GM12878 (cell line): ENCODE measurements around the gene MEGF9.

Experiments used
- RFX5 ChIP-seq: IDR thresholded peaks from 2 replicates; pipeline ENCODE4 v1.6.1; 2011; ENCODE audit warnings: low read depth, low read length, improper control_type of control experiment
- TF ChIP-seq, protein P1 (sequence below), 3 experiments: IDR thresholded peaks in 2 of 3; conservative IDR thresholded peaks in 1 of 3; 2 replicates each; pipeline ENCODE4 v1.5.1; 2011; ENCODE audit warnings: low read depth in 3 of 3, low read length in 3 of 3, mild to moderate bottlenecking in 3 of 3, control low read depth in 2 of 3, moderate library complexity in 2 of 3, inconsistent platforms in 1 of 3, mixed read lengths in 1 of 3; ENCODE audit not compliant: control insufficient read depth in 2 of 3, insufficient read depth in 1 of 3; ENCODE audit errors: extremely low read depth in 1 of 3
- TF ChIP-seq, protein P2 (sequence below): IDR thresholded peaks from 2 replicates; pipeline ENCODE4 v1.6.1; 2011; ENCODE audit warnings: low read depth, mild to moderate bottlenecking, low read length, moderate library complexity, borderline replicate concordance; ENCODE audit errors: extremely low read depth

DNA sequence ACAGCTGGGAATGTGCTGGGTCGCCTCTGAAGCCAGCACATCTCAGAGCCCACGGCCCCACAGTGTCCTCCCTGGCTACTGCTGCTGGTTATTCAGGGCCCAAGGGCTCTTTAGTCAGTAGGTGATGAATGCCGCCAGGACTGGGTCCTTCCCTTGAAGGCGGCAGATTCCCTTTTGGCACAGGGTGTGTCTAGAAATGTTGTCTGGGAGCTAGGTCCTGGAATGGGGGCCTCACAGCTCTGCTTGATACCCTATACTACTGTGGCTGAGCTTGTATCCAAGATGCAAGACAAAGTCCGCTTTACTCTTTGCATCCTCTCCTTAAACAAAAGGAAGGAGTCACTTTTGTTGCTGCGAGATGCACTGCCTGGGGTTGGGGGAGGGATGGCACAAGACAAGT lies 33.1 kb downstream of the MEGF9 start:
- TF ChIP-seq RFX5 = no peak
- TF ChIP-seq, protein P1, sequence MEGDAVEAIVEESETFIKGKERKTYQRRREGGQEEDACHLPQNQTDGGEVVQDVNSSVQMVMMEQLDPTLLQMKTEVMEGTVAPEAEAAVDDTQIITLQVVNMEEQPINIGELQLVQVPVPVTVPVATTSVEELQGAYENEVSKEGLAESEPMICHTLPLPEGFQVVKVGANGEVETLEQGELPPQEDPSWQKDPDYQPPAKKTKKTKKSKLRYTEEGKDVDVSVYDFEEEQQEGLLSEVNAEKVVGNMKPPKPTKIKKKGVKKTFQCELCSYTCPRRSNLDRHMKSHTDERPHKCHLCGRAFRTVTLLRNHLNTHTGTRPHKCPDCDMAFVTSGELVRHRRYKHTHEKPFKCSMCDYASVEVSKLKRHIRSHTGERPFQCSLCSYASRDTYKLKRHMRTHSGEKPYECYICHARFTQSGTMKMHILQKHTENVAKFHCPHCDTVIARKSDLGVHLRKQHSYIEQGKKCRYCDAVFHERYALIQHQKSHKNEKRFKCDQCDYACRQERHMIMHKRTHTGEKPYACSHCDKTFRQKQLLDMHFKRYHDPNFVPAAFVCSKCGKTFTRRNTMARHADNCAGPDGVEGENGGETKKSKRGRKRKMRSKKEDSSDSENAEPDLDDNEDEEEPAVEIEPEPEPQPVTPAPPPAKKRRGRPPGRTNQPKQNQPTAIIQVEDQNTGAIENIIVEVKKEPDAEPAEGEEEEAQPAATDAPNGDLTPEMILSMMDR (IDR thresholded peaks at IDR 0.05 in 2 of 3, conservative IDR thresholded peaks at IDR 0.05 in 1 of 3; ENCODE audit: control insufficient read depth in 2 of 3, extremely low read depth in 1 of 3, insufficient read depth in 1 of 3, low read depth in 3 of 3, low read length in 3 of 3) = no peak
- TF ChIP-seq, protein P2, sequence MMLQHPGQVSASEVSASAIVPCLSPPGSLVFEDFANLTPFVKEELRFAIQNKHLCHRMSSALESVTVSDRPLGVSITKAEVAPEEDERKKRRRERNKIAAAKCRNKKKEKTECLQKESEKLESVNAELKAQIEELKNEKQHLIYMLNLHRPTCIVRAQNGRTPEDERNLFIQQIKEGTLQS = no peak
